GM23338 (cell line): Measurements from ENCODE around the gene S100P. TPM values are rescaled to one million over a fixed set of nuclear protein-coding genes. Genes with fewer than 3 reads are reported as not detected.

ENCODE experiments used
- ATAC-seq: fragments of 200-7000 bp; cut with Tn5 transposase; 3 replicates; pipeline ENCODE4 v1.9.1; 2020
- DNase-seq: peaks from one replicate; pipeline ENCODE4 v3.0.0-alpha.2; 2015; ENCODE audit warnings: low spot score
- H2AFZ ChIP-seq: fragments of 200-600 bp; sonication (generic); 2 replicates; pipeline ENCODE4 v1.8.0; 2016; ENCODE audit warnings: antibody characterized with exemption, mild to moderate bottlenecking, moderate library complexity
- H3F3A ChIP-seq: fragments of 200-600 bp; sonication (generic); replicated peaks from 2 replicates; pipeline ENCODE4 v1.8.0; 2017; ENCODE audit warnings: antibody characterized with exemption, mixed run types, low read depth
- H3K27ac ChIP-seq: fragments of 200-600 bp; sonication (generic); 2 replicates; pipeline ENCODE4 v1.6.1; 2016; ENCODE audit warnings: low read depth
- H3K27me3 ChIP-seq: fragments of 200-600 bp; sonication (generic); 2 replicates; pipeline ENCODE4 v1.8.0; 2016; ENCODE audit warnings: mild to moderate bottlenecking, mixed run types, moderate library complexity; ENCODE audit not compliant: insufficient read depth
- H3K36me3 ChIP-seq: fragments of 200-600 bp; sonication (generic); 2 replicates; pipeline ENCODE4 v1.8.0; 2016; ENCODE audit warnings: mild to moderate bottlenecking; ENCODE audit not compliant: insufficient read depth
- H3K4me1 ChIP-seq: fragments of 200-600 bp; sonication (generic); 2 replicates; pipeline ENCODE4 v1.8.0; 2016; ENCODE audit warnings: mild to moderate bottlenecking, moderate library complexity; ENCODE audit not compliant: insufficient read depth
- H3K4me2 ChIP-seq: fragments of 200-600 bp; sonication (generic); 2 replicates; pipeline ENCODE4 v1.7.1; 2017; ENCODE audit warnings: mixed run types
- H3K4me3 ChIP-seq: fragments of 200-600 bp; sonication (generic); 2 replicates; pipeline ENCODE4 v1.6.1; 2016; ENCODE audit warnings: mixed run types
- H3K79me2 ChIP-seq: fragments of 200-600 bp; sonication (generic); replicated peaks from 2 replicates; pipeline ENCODE4 v1.8.0; 2017; ENCODE audit warnings: mild to moderate bottlenecking; ENCODE audit not compliant: insufficient read depth
- H3K9me2 ChIP-seq: fragments of 200-600 bp; sonication (generic); 2 replicates; pipeline ENCODE4 v1.8.0; 2017; ENCODE audit not compliant: insufficient read depth
- H4K20me1 ChIP-seq: fragments of 200-600 bp; sonication (generic); replicated peaks from 2 replicates; pipeline ENCODE4 v1.8.0; 2017; ENCODE audit warnings: mild to moderate bottlenecking; ENCODE audit not compliant: insufficient read depth
- H3K27ac Mint-ChIP-seq: 2 replicates; pipeline ENCODE4 v1.8.0; 2020; ENCODE audit warnings: inconsistent platforms, mild to moderate bottlenecking, moderate library complexity, mixed read lengths
- H3K27me3 Mint-ChIP-seq: 3 replicates; pipeline ENCODE4 v1.8.0; 2022; ENCODE audit warnings: low read depth, mild to moderate bottlenecking, moderate library complexity, mixed read lengths, inconsistent platforms; ENCODE audit not compliant: insufficient read depth, poor library complexity
- H3K36me3 Mint-ChIP-seq: 3 replicates; pipeline ENCODE4 v1.8.0; 2021; ENCODE audit warnings: low read depth, mild to moderate bottlenecking, inconsistent platforms, moderate library complexity, mixed read lengths
- H3K4me1 Mint-ChIP-seq: 3 replicates; pipeline ENCODE4 v1.8.0; 2020; ENCODE audit warnings: mild to moderate bottlenecking, inconsistent platforms, mixed read lengths
- H3K4me3 Mint-ChIP-seq: 3 replicates; pipeline ENCODE4 v1.8.0; 2021; ENCODE audit warnings: moderate library complexity, mild to moderate bottlenecking, inconsistent platforms, mixed read lengths
- H3K9me3 Mint-ChIP-seq: 3 replicates; pipeline ENCODE4 v1.8.0; 2020; ENCODE audit warnings: moderate library complexity, mild to moderate bottlenecking, inconsistent platforms, mixed read lengths
- CREB1 ChIP-seq: fragments of 250-450 bp; sonication (Bioruptor Pico); IDR thresholded peaks from 2 replicates; pipeline ENCODE4 v1.5.0; 2020; ENCODE audit warnings: low read depth, mild to moderate bottlenecking, moderate library complexity
- CTCF ChIP-seq, 2 experiments: fragments of 200-600 bp in 1 of 2; sonication (generic) in 1 of 2; conservative IDR thresholded peaks; 2 replicates each; pipeline versions ENCODE4 v1.5.1 to v1.6.1; 2016 to 2017; ENCODE audit warnings: antibody characterized with exemption in 2 of 2, low read depth in 2 of 2, mild to moderate bottlenecking in 2 of 2, moderate library complexity in 1 of 2
- ETS1 ChIP-seq: IDR thresholded peaks from 2 replicates; pipeline ENCODE4 v1.6.1; 2016; ENCODE audit warnings: antibody characterized with exemption
- EZH2 ChIP-seq: fragments of 200-600 bp; sonication (generic); IDR thresholded peaks from one replicate; pipeline ENCODE4 v1.8.0; 2017; ENCODE audit warnings: antibody characterized with exemption, mild to moderate bottlenecking, low read depth; ENCODE audit not compliant: unreplicated experiment
- EZH2phosphoT487 ChIP-seq: fragments of 200-600 bp; sonication (generic); IDR thresholded peaks from one replicate; pipeline ENCODE4 v1.8.1; 2018; ENCODE audit warnings: antibody characterized with exemption; ENCODE audit not compliant: unreplicated experiment
- NANOG ChIP-seq: IDR thresholded peaks from 2 replicates; pipeline ENCODE4 v1.6.1; 2016; ENCODE audit warnings: antibody characterized with exemption, borderline replicate concordance
- POLR2AphosphoS5 ChIP-seq: IDR thresholded peaks from 2 replicates; pipeline ENCODE4 v1.6.1; 2016; ENCODE audit warnings: antibody characterized with exemption, low read depth
- STAT1 ChIP-seq: IDR thresholded peaks from one replicate; pipeline ENCODE4 v1.6.1; 2016; ENCODE audit warnings: antibody characterized with exemption; ENCODE audit not compliant: unreplicated experiment
- ZNF114 ChIP-seq: fragments of 250-450 bp; sonication (Bioruptor Pico); IDR thresholded peaks from 2 replicates; pipeline ENCODE4 v1.5.0; 2020; ENCODE audit warnings: mild to moderate bottlenecking, moderate library complexity
- ZNF331 ChIP-seq: fragments of 250-450 bp; sonication (Bioruptor Pico); IDR thresholded peaks from 2 replicates; pipeline ENCODE4 v1.5.0; 2020; ENCODE audit warnings: low read depth, mild to moderate bottlenecking, moderate library complexity
- ZNF462 ChIP-seq: fragments of 250-450 bp; sonication (Bioruptor Pico); IDR thresholded peaks from 2 replicates; pipeline ENCODE4 v1.5.0; 2020; ENCODE audit warnings: mild to moderate bottlenecking, moderate library complexity
- polyA plus RNA-seq: library from polyadenylated mRNA; unstranded; fragments of >200 nt; fragmentation: Nextera tagmentation; extraction: Ambion mirVana; gene quantifications from 2 replicates; pipeline ENCODE4 v1.2.1, GENCODE V29; 2016
- total RNA-seq: library from RNA; depleted of rRNA; stranded (reverse); fragments of >200 nt; shearing (Covaris generic); gene quantifications from 2 replicates; pipeline ENCODE4 v1.2.3, GENCODE V29; 2014
- TF ChIP-seq, protein P1 (sequence below): IDR thresholded peaks from one replicate; pipeline ENCODE4 v1.6.1; 2018; ENCODE audit warnings: antibody characterized with exemption; ENCODE audit not compliant: unreplicated experiment

Gene S100P
- total and polyA plus RNA-seq, 2 experiments from 2014 or later = 0.32 TPM; not detected in 1

DNA sequence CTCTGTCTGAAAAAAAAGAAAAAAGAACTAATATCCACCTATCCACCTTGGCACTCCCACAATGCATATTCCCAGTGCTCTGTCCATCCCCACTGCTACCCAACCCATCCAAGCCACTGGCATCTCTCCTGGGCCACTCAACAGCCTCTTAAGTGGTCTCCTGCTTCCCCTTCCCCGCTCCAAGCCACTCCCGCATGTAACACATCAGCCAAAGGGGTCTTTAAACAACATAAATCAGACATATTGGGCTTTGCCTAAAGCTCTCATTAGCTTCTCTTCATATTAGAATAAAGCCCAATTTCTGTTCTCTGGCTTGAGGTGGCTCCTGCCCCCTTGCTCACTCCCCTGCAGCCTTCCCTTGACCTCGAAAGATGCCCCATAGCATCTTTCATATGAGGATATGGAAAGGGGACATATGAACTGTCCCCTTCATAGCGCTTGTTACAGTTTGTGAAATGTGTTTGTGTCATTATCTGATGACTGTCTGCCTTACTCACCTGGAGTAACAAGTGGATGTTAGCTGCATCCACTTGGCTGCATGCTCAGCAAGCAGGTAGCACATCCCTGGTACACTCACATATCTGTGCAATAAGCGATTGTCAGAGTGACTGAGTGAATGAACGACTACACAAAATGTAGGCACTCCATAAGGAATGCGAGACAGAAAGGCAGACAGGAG, 25.4 kb downstream of the S100P start:
- 0 out of 3 replicates have a peak overlapping the region, but pooled peaks have one; percentile 1 for H3K4me3 Mint-ChIP-seq
- peaks cover 3% of the 10 kb centered on the region; the same call in 2 of the 3 replicates for H3K36me3 Mint-ChIP-seq
- Histone ChIP-seq H3K4me1 (peaks cover 12% of the 10 kb centered on the region; the same call in 1 of the 2 replicates), H3K27ac (no peak overlapping the region), H3K27me3 (no peaks in the 10 kb centered on the region), H3F3A (no peaks in the 10 kb centered on the region), H4K20me1 (no peaks in the 10 kb centered on the region; the same call in 1 of the 2 replicates), H3K9me2 (no peaks in the 10 kb centered on the region), H2AFZ (no peak overlapping the region), H3K4me3 (no peak overlapping the region), H3K79me2 (peaks cover 23% of the 10 kb centered on the region), H3K4me2 (no peak overlapping the region), H3K36me3 (no peaks in the 10 kb centered on the region)
- ATAC-seq = no peak
- H3K27me3 Mint-ChIP-seq = peaks cover 9% of the 10 kb centered on the region
- H3K27ac Mint-ChIP-seq = no peak overlapping the region
- H3K4me1 Mint-ChIP-seq = peaks cover 7% of the 10 kb centered on the region; the same call in 2 of the 3 replicates
- no peak for DNase-seq
- H3K9me3 Mint-ChIP-seq = peaks cover 3% of the 10 kb centered on the region; the same call in 1 of the 3 replicates
- TF ChIP-seq POLR2AphosphoS5 (no peak), CREB1 (CRISPR knock-in tag) (no peak), ETS1 (no peak), STAT1 (no peak), ZNF114 (no peak), ZNF331 (no peak), CTCF (conservative IDR thresholded peaks at IDR 0.05; ENCODE audit: low read depth in 2 of 2) (no peak), NANOG (no peak), EZH2phosphoT487 (no peak), EZH2 (no peak), ZNF462 (no peak)
- TF ChIP-seq, protein P1, sequence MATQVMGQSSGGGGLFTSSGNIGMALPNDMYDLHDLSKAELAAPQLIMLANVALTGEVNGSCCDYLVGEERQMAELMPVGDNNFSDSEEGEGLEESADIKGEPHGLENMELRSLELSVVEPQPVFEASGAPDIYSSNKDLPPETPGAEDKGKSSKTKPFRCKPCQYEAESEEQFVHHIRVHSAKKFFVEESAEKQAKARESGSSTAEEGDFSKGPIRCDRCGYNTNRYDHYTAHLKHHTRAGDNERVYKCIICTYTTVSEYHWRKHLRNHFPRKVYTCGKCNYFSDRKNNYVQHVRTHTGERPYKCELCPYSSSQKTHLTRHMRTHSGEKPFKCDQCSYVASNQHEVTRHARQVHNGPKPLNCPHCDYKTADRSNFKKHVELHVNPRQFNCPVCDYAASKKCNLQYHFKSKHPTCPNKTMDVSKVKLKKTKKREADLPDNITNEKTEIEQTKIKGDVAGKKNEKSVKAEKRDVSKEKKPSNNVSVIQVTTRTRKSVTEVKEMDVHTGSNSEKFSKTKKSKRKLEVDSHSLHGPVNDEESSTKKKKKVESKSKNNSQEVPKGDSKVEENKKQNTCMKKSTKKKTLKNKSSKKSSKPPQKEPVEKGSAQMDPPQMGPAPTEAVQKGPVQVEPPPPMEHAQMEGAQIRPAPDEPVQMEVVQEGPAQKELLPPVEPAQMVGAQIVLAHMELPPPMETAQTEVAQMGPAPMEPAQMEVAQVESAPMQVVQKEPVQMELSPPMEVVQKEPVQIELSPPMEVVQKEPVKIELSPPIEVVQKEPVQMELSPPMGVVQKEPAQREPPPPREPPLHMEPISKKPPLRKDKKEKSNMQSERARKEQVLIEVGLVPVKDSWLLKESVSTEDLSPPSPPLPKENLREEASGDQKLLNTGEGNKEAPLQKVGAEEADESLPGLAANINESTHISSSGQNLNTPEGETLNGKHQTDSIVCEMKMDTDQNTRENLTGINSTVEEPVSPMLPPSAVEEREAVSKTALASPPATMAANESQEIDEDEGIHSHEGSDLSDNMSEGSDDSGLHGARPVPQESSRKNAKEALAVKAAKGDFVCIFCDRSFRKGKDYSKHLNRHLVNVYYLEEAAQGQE = no peak
